Nephron progenitor cell (in vitro differentiated cells): ENCODE results near the gene TRAPPC1.

Source experiments
- DNase-seq: peaks from one replicate; pipeline ENCODE4 v3.0.0; 2021
- H3K27ac Mint-ChIP-seq: 2 replicates; pipeline ENCODE4 v1.8.0; 2021; ENCODE audit warnings: mild to moderate bottlenecking, moderate library complexity, mixed read lengths
- H3K27me3 Mint-ChIP-seq: 2 replicates; pipeline ENCODE4 v1.8.0; 2021; ENCODE audit warnings: mild to moderate bottlenecking, low read depth, mixed read lengths; ENCODE audit not compliant: poor library complexity
- H3K36me3 Mint-ChIP-seq: 2 replicates; pipeline ENCODE4 v1.8.0; 2021; ENCODE audit warnings: low read depth, mixed read lengths
- H3K4me1 Mint-ChIP-seq: 2 replicates; pipeline ENCODE4 v1.8.0; 2021; ENCODE audit warnings: mixed read lengths
- H3K4me3 Mint-ChIP-seq: 2 replicates; pipeline ENCODE4 v1.8.0; 2021; ENCODE audit warnings: mild to moderate bottlenecking, moderate library complexity, mixed read lengths
- H3K9me3 Mint-ChIP-seq: 2 replicates; pipeline ENCODE4 v1.8.0; 2021; ENCODE audit warnings: mild to moderate bottlenecking, moderate library complexity, mixed read lengths
- CTCF ChIP-seq: fragments of 200-600 bp; sonication (generic); IDR thresholded peaks from 2 replicates; pipeline ENCODE4 v1.5.0; 2021; ENCODE audit warnings: antibody characterized with exemption

The TRAPPC1 gene

GRCh38 chr17:7915179-7915610, 16.6 kb downstream of the TRAPPC1 start:
- Mint-ChIP-seq H3K27me3 (peaks cover 30% of the 10 kb centered on the region), H3K4me1 (peaks cover 32% of the 10 kb centered on the region), H3K36me3 (peaks cover 18% of the 10 kb centered on the region), H3K27ac (peak overlapping the region; percentile 69), H3K9me3 (peaks cover 7% of the 10 kb centered on the region), H3K4me3 (peak overlapping the region; percentile 85)
- DNase-seq: no peak
- no peak for TF ChIP-seq CTCF

- Mint-ChIP-seq H3K27ac (peak overlapping the region; percentile 29), H3K4me3 (peak overlapping the region; percentile 51), H3K27me3 (peaks cover 22% of the 10 kb centered on the region), H3K36me3 (peaks cover 27% of the 10 kb centered on the region), H3K9me3 (peaks cover 4% of the 10 kb centered on the region), H3K4me1 (peaks cover 32% of the 10 kb centered on the region)
- TF ChIP-seq CTCF: peak; percentile 69
- peak; percentile 33 for DNase-seq
Measured at GRCh38 chr17:7912927-7913524, 18.7 kb downstream of the TRAPPC1 start.

GRCh38 chr17:7911116-7911515, 20.6 kb downstream of the TRAPPC1 start:
- Mint-ChIP-seq H3K27me3 (peaks cover 8% of the 10 kb centered on the region), H3K27ac (no peak overlapping the region), H3K4me1 (peaks cover 26% of the 10 kb centered on the region), H3K36me3 (peaks cover 30% of the 10 kb centered on the region), H3K4me3 (no peak overlapping the region), H3K9me3 (no peaks in the 10 kb centered on the region)
- no peak for TF ChIP-seq CTCF
- DNase-seq: no peak

- Mint-ChIP-seq H3K27ac (no peak overlapping the region), H3K9me3 (no peaks in the 10 kb centered on the region), H3K36me3 (peaks cover 30% of the 10 kb centered on the region)
Measured at GRCh38 chr17:7910711-7911110, 21.0 kb downstream of the TRAPPC1 start.

GRCh38 chr17:7910281-7910680, 21.5 kb downstream of the TRAPPC1 start:
- Mint-ChIP-seq H3K27ac (no peak overlapping the region), H3K4me1 (peaks cover 22% of the 10 kb centered on the region), H3K9me3 (no peaks in the 10 kb centered on the region), H3K27me3 (peaks cover 6% of the 10 kb centered on the region), H3K36me3 (peaks cover 32% of the 10 kb centered on the region), H3K4me3 (no peak overlapping the region)
- TF ChIP-seq CTCF: no peak
- DNase-seq: no peak

More at GRCh38 chr17:7910711-7911110, 21.0 kb downstream of the TRAPPC1 start:
- H3K27me3 Mint-ChIP-seq: peaks cover 6% of the 10 kb centered on the region
- peaks cover 26% of the 10 kb centered on the region for H3K4me1 Mint-ChIP-seq
- no peak for TF ChIP-seq CTCF
- no peak overlapping the region for H3K4me3 Mint-ChIP-seq
- DNase-seq: no peak

GRCh38 chr17:7909089-7909488, 22.7 kb downstream of the TRAPPC1 start:
- TF ChIP-seq CTCF: no peak
- H3K27ac Mint-ChIP-seq: no peak overlapping the region
- peaks cover 21% of the 10 kb centered on the region for H3K4me1 Mint-ChIP-seq
- H3K9me3 Mint-ChIP-seq: no peaks in the 10 kb centered on the region
- peaks cover 44% of the 10 kb centered on the region for H3K36me3 Mint-ChIP-seq
- no peak for DNase-seq
- no peak overlapping the region for H3K4me3 Mint-ChIP-seq
- peaks cover 4% of the 10 kb centered on the region for H3K27me3 Mint-ChIP-seq
